ENCODE data around the gene SMIM3. TPM values are rescaled to one million over a fixed set of nuclear protein-coding genes. Genes with fewer than 3 reads are reported as not detected.

SMIM3 gene
- total and polyA plus RNA-seq, 10 of the 15 experiments (the other 5 are each of a cell fraction or from before 2014, with no cell fraction given): 1.0 to 14.3 (median 7.7) TPM

GRCh38 chr5:150789943-150790611 lies 11.5 kb downstream of the SMIM3 start:
- peaks cover 43% of the 10 kb centered on the region for H3K79me2 ChIP-seq (ENCODE audit: control insufficient read depth, insufficient read depth, low read length)
- POLR2A ChIA-PET: interaction anchor here (1.5 to 1.9 kb wide), 2 partner anchors 10 to 89 kb away, joined by 4 to 5 read pairs; partner anchors contain the start of gene RBM22
- BruUV-seq (replicated peaks): no TSS peak
- SMC1A ChIA-PET (ENCODE audit: uncharacterized antibody, unreplicated experiment): interaction anchor here (0.6 to 2.1 kb wide), 6 partner anchors 8 to 55 kb away, joined by 3 to 10 read pairs (median 3); partner anchors contain the start of gene SMIM3
- H3K36me3 ChIP-seq (ENCODE audit: control insufficient read depth in 2 of 2, insufficient read depth in 2 of 2, low read length in 1 of 2): no peaks in the 10 kb centered on the region
- ATAC-seq (peak; percentile 98), FAIRE-seq (peak; percentile 84), DNase-seq (ENCODE audit: low read depth, low spot score) (peak; percentile 54)
- H3K9ac ChIP-seq (ENCODE audit: control insufficient read depth, insufficient read depth, low read length): peak overlapping the region; percentile 36
- in situ Hi-C loops (cut with MboI) (loop anchor here (10.0 kb wide), 1 partner anchor 375 kb away; no protein-coding TSS in a partner anchor), intact Hi-C loops (cut with micrococcal nuclease; ENCODE audit: unreplicated experiment) (loop anchor here (10.0 kb wide), 2 partner anchors 305 to 465 kb away; partner anchors contain the start of gene GM2A)
- RAD21 ChIA-PET (ENCODE audit: unreplicated experiment): interaction anchor here (1.1 kb wide), 2 partner anchors 12 to 55 kb away, joined by 3 read pairs; partner anchors contain the start of gene SMIM3
- WGBS (ENCODE audit: insufficient coverage, insufficient replicate concordance, low lambda C conversion rate, missing lambda C conversion rate): 31% methylated on average over 7 of the region's 7 CpGs
- H3K27me3 ChIP-seq (replicated peaks in 1 of 2; ENCODE audit: control insufficient read depth in 2 of 2, insufficient read depth in 2 of 2, low read length in 1 of 2): no peaks in the 10 kb centered on the region
- peak overlapping the region; percentile 60 for H3K27ac ChIP-seq (ENCODE audit: control insufficient read depth, insufficient read depth)
- H4K20me1 ChIP-seq (ENCODE audit: control insufficient read depth, insufficient read depth): no peaks in the 10 kb centered on the region
- H2AFZ ChIP-seq (ENCODE audit: control insufficient read depth, low read depth, low read length): peak overlapping the region; percentile 66
- H3K4me1 ChIP-seq (ENCODE audit: control insufficient read depth, insufficient read depth, low read length): peaks cover 22% of the 10 kb centered on the region
- 0 out of 2 replicates have a peak overlapping the region, but pooled peaks have one; percentile 31 for H3K4me3 ChIP-seq
- peaks cover 4% of the 10 kb centered on the region; the same call in 2 of the 3 replicates for H3K9me3 ChIP-seq (replicated peaks; ENCODE audit: control insufficient read depth, insufficient read depth, low read length)
- peak overlapping the region; percentile 95 for H3K4me2 ChIP-seq (ENCODE audit: control insufficient read depth, insufficient read depth)
- CTCF ChIA-PET: interaction anchor here (1.0 to 2.4 kb wide), 4 partner anchors 9 to 57 kb away, joined by 3 to 8 read pairs (median 7); partner anchors contain the start of genes IRGM and SMIM3
- TF ChIP-seq RCOR1 (conservative IDR thresholded peaks at IDR 0.05; ENCODE audit: low read depth, low read length) (no peak), ZBED1 (IDR thresholded peaks at IDR 0.05; ENCODE audit: borderline replicate concordance) (peak; percentile 36; the same call in 1 of the 2 replicates), EED (IDR thresholded peaks at IDR 0.05; ENCODE audit: low read depth) (peak; percentile 85), MTA2 (IDR thresholded peaks at IDR 0.05; ENCODE audit: low read depth) (0 out of 2 replicates have a peak, but pooled peaks have one; percentile 37), IKZF2 (IDR thresholded peaks at IDR 0.05) (peak; percentile 55 to 60; a peak in 3 of 4 replicates), CREB1 (IDR thresholded peaks at IDR 0.05; ENCODE audit: low read depth) (0 out of 2 replicates have a peak, but pooled peaks have one; percentile 25), RUNX3 (IDR thresholded peaks at IDR 0.05; ENCODE audit: low read length) (peak; percentile 90), MEF2B (IDR thresholded peaks at IDR 0.05; ENCODE audit: partially characterized antibody, poor library complexity, severe bottlenecking) (peak; percentile 23), CBFB (IDR thresholded peaks at IDR 0.05; ENCODE audit: low read depth) (peak; percentile 52; the same call in 1 of the 2 replicates), TARDBP (IDR thresholded peaks at IDR 0.05; ENCODE audit: borderline replicate concordance) (no peak), YY1 (IDR thresholded peaks at IDR 0.05; ENCODE audit: low read depth, low read length) (peak; percentile 69; the same call in 1 of the 2 replicates), SMAD5 (IDR thresholded peaks at IDR 0.05; ENCODE audit: low read depth) (no peak), DPF2 (IDR thresholded peaks at IDR 0.05) (0 out of 2 replicates have a peak, but pooled peaks have one; percentile 16), FOXM1 (IDR thresholded peaks at IDR 0.05; ENCODE audit: low read depth, low read length) (peak; percentile 19; the same call in 1 of the 2 replicates), CREM (IDR thresholded peaks at IDR 0.05; ENCODE audit: low read depth) (peak; percentile 53; the same call in 1 of the 2 replicates), MTA3 (IDR thresholded peaks at IDR 0.05; ENCODE audit: borderline replicate concordance, low read length) (no peak)
- TF ChIP-seq, protein P1, sequence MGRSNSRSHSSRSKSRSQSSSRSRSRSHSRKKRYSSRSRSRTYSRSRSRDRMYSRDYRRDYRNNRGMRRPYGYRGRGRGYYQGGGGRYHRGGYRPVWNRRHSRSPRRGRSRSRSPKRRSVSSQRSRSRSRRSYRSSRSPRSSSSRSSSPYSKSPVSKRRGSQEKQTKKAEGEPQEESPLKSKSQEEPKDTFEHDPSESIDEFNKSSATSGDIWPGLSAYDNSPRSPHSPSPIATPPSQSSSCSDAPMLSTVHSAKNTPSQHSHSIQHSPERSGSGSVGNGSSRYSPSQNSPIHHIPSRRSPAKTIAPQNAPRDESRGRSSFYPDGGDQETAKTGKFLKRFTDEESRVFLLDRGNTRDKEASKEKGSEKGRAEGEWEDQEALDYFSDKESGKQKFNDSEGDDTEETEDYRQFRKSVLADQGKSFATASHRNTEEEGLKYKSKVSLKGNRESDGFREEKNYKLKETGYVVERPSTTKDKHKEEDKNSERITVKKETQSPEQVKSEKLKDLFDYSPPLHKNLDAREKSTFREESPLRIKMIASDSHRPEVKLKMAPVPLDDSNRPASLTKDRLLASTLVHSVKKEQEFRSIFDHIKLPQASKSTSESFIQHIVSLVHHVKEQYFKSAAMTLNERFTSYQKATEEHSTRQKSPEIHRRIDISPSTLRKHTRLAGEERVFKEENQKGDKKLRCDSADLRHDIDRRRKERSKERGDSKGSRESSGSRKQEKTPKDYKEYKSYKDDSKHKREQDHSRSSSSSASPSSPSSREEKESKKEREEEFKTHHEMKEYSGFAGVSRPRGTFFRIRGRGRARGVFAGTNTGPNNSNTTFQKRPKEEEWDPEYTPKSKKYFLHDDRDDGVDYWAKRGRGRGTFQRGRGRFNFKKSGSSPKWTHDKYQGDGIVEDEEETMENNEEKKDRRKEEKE (IDR thresholded peaks at IDR 0.05): no peak
- TF ChIP-seq, protein P2, sequence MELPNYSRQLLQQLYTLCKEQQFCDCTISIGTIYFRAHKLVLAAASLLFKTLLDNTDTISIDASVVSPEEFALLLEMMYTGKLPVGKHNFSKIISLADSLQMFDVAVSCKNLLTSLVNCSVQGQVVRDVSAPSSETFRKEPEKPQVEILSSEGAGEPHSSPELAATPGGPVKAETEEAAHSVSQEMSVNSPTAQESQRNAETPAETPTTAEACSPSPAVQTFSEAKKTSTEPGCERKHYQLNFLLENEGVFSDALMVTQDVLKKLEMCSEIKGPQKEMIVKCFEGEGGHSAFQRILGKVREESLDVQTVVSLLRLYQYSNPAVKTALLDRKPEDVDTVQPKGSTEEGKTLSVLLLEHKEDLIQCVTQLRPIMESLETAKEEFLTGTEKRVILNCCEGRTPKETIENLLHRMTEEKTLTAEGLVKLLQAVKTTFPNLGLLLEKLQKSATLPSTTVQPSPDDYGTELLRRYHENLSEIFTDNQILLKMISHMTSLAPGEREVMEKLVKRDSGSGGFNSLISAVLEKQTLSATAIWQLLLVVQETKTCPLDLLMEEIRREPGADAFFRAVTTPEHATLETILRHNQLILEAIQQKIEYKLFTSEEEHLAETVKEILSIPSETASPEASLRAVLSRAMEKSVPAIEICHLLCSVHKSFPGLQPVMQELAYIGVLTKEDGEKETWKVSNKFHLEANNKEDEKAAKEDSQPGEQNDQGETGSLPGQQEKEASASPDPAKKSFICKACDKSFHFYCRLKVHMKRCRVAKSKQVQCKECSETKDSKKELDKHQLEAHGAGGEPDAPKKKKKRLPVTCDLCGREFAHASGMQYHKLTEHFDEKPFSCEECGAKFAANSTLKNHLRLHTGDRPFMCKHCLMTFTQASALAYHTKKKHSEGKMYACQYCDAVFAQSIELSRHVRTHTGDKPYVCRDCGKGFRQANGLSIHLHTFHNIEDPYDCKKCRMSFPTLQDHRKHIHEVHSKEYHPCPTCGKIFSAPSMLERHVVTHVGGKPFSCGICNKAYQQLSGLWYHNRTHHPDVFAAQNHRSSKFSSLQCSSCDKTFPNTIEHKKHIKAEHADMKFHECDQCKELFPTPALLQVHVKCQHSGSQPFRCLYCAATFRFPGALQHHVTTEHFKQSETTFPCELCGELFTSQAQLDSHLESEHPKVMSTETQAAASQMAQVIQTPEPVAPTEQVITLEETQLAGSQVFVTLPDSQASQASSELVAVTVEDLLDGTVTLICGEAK (IDR thresholded peaks at IDR 0.05; ENCODE audit: borderline replicate concordance): no peak

Data from GM12878 (cell line).